H1 (cell line): Measurements from ENCODE around the gene CUX1. TPM values are rescaled to one million over a fixed set of nuclear protein-coding genes. Genes with fewer than 3 reads are reported as not detected.

Experiments
- CTCF ChIA-PET: fragments of 300-600 bp; sonication (Branson Sonifier 250); formaldehyde crosslinking; loops from one replicate; lab custom pipeline; 2021; ENCODE audit not compliant: partially characterized antibody; lab: Charles Lee
- POLR2A ChIA-PET: fragments of 300-600 bp; sonication (Branson Sonifier 250); formaldehyde crosslinking; loops from one replicate; lab custom pipeline; 2021; ENCODE audit warnings: inconsistent platforms; ENCODE audit not compliant: partially characterized antibody; lab: Charles Lee
- DNase-seq, 2 experiments: peaks; one replicate each; pipeline versions ENCODE4 v3.0.0 to v3.0.0-alpha.2; 2010 to 2022; ENCODE audit warnings: low spot score in 2 of 2, low read depth in 1 of 2, mixed read lengths in 1 of 2
- FAIRE-seq: peaks from 2 replicates; lab custom pipeline; 2011; peaks lifted over from hg19 to GRCh38; lab: Jason Lieb, UNC
- H2AFZ ChIP-seq: 2 replicates; pipeline ENCODE4 v1.8.1; 2012; ENCODE audit warnings: low read length, inconsistent platforms
- H2AK5ac ChIP-seq: 2 replicates; pipeline ENCODE4 v1.6.1; 2013; ENCODE audit warnings: low read depth, low read length
- H2BK120ac ChIP-seq: replicated peaks from 2 replicates; pipeline ENCODE3; 2013; ENCODE audit warnings: low read depth, low read length, inconsistent platforms
- H2BK12ac ChIP-seq: 2 replicates; pipeline ENCODE4 v1.6.1; 2013; ENCODE audit warnings: low read depth, low read length
- H2BK15ac ChIP-seq: 2 replicates; pipeline ENCODE4 v1.6.1; 2013; ENCODE audit warnings: low read length
- H2BK20ac ChIP-seq: 2 replicates; pipeline ENCODE4 v1.6.1; 2013; ENCODE audit warnings: low read length
- H2BK5ac ChIP-seq: 2 replicates; pipeline ENCODE4 v1.6.1; 2013; ENCODE audit warnings: low read depth, low read length
- H3K14ac ChIP-seq: 2 replicates; pipeline ENCODE4 v1.6.1; 2013; ENCODE audit warnings: inconsistent platforms; ENCODE audit not compliant: insufficient read length
- H3K18ac ChIP-seq: 2 replicates; pipeline ENCODE4 v1.6.1; 2013; ENCODE audit warnings: low read length; ENCODE audit errors: extremely low read depth
- H3K23ac ChIP-seq: 2 replicates; pipeline ENCODE4 v1.6.1; 2013; ENCODE audit warnings: inconsistent platforms; ENCODE audit not compliant: insufficient read length
- H3K23me2 ChIP-seq: 2 replicates; pipeline ENCODE4 v1.6.1; 2013; ENCODE audit warnings: low read depth, low read length
- H3K27ac ChIP-seq: 2 replicates; pipeline ENCODE4 v1.6.1; 2011; ENCODE audit warnings: low read depth, low read length, inconsistent platforms
- H3K27me3 ChIP-seq, 4 experiments: replicated peaks in 1 of 4; 1 replicate in 1 of 4; 2 replicates in 3 of 4; pipeline versions ENCODE4 v1.6.1 to v1.8.1; 2011 to 2013; ENCODE audit warnings: low read length in 3 of 4, mild to moderate bottlenecking in 3 of 4, inconsistent platforms in 2 of 4, mixed read lengths in 2 of 4, moderate library complexity in 1 of 4; ENCODE audit not compliant: control insufficient read depth in 3 of 4, insufficient read depth in 3 of 4; ENCODE audit errors: extremely low read depth in 1 of 4
- H3K36me3 ChIP-seq, 4 experiments: 2 replicates each; pipeline versions ENCODE4 v1.6.1 to v1.8.1; 2011 to 2013; ENCODE audit warnings: mild to moderate bottlenecking in 4 of 4, low read length in 3 of 4, moderate library complexity in 2 of 4, control low read depth in 1 of 4, inconsistent platforms in 1 of 4; ENCODE audit not compliant: insufficient read depth in 4 of 4, control insufficient read depth in 2 of 4
- H3K4ac ChIP-seq: replicated peaks from 2 replicates; pipeline ENCODE3; 2013; ENCODE audit warnings: low read length, low read depth, mixed read lengths, inconsistent platforms; ENCODE audit not compliant: insufficient read length
- H3K4me1 ChIP-seq, 4 experiments: replicated peaks in 1 of 4; 1 replicate in 1 of 4; 2 replicates in 3 of 4; pipeline versions ENCODE4 v1.6.1 to v1.8.1; 2011 to 2013; ENCODE audit warnings: low read length in 3 of 4, inconsistent platforms in 2 of 4, mixed read lengths in 1 of 4; ENCODE audit not compliant: insufficient read depth in 4 of 4, control insufficient read depth in 3 of 4
- H3K4me2 ChIP-seq, 2 experiments: 2 replicates each; pipeline versions ENCODE4 v1.6.1 to v1.8.1; 2011 to 2013; ENCODE audit warnings: low read depth in 2 of 2, low read length in 2 of 2, control low read depth in 1 of 2, inconsistent platforms in 1 of 2, mild to moderate bottlenecking in 1 of 2; ENCODE audit not compliant: insufficient read depth in 1 of 2
- H3K4me3 ChIP-seq, 4 experiments: fragments of 200-600, 300-600 bp in 1 of 4; sonication (generic), shearing (Covaris generic), sonication (Bioruptor Twin) in 1 of 4; 2 replicates each; pipeline versions ENCODE4 v1.5.1 to v1.8.1; 2011 to 2016; ENCODE audit warnings: low read length in 4 of 4, low read depth in 3 of 4, control low read depth in 2 of 4, inconsistent platforms in 2 of 4, mild to moderate bottlenecking in 2 of 4, mixed read lengths in 1 of 4, moderate library complexity in 1 of 4; ENCODE audit not compliant: insufficient read depth in 2 of 4; ENCODE audit errors: extremely low read depth in 1 of 4
- H3K56ac ChIP-seq: replicated peaks from 2 replicates; pipeline ENCODE3; 2013; ENCODE audit warnings: low read depth, mild to moderate bottlenecking, mixed read lengths, low read length, inconsistent platforms; ENCODE audit not compliant: insufficient read length
- H3K79me1 ChIP-seq: 2 replicates; pipeline ENCODE4 v1.6.1; 2013; ENCODE audit warnings: low read depth, low read length, control low read depth
- H3K79me2 ChIP-seq, 2 experiments: 2 replicates each; pipeline versions ENCODE4 v1.6.1 to v1.8.1; 2012 to 2013; ENCODE audit warnings: low read length in 2 of 2, mild to moderate bottlenecking in 2 of 2, inconsistent platforms in 1 of 2; ENCODE audit not compliant: insufficient read depth in 2 of 2, control insufficient read depth in 1 of 2
- H3K9ac ChIP-seq, 4 experiments: replicated peaks in 1 of 4; 1 replicate in 1 of 4; 2 replicates in 3 of 4; pipeline versions ENCODE4 v1.6.1 to v1.8.1; 2011 to 2013; ENCODE audit warnings: low read depth in 3 of 4, low read length in 3 of 4, control low read depth in 2 of 4, mild to moderate bottlenecking in 2 of 4, moderate library complexity in 2 of 4, inconsistent platforms in 1 of 4; ENCODE audit errors: extremely low read depth in 1 of 4
- H3K9me3 ChIP-seq, 2 experiments: 2 replicates each; pipeline versions ENCODE4 v1.6.1 to v1.8.1; 2012 to 2013; ENCODE audit warnings: mild to moderate bottlenecking in 2 of 2, moderate library complexity in 2 of 2, control low read depth in 1 of 2, inconsistent platforms in 1 of 2, low read depth in 1 of 2, low read length in 1 of 2, mixed read lengths in 1 of 2; ENCODE audit not compliant: insufficient read depth in 2 of 2
- H4K20me1 ChIP-seq, 2 experiments: replicated peaks in 1 of 2; 2 replicates each; pipeline versions ENCODE3 to v1.8.1; 2011 to 2013; ENCODE audit warnings: inconsistent platforms in 2 of 2, low read length in 2 of 2, mild to moderate bottlenecking in 1 of 2; ENCODE audit not compliant: insufficient read depth in 2 of 2, control insufficient read depth in 1 of 2
- H4K5ac ChIP-seq: 2 replicates; pipeline ENCODE4 v1.6.1; 2013; ENCODE audit warnings: low read length, low read depth, mixed read lengths, inconsistent platforms; ENCODE audit not compliant: insufficient read length
- H4K8ac ChIP-seq: 2 replicates; pipeline ENCODE4 v1.8.0; 2013; ENCODE audit warnings: mild to moderate bottlenecking, moderate library complexity, low read length, inconsistent platforms; ENCODE audit not compliant: insufficient read depth; ENCODE audit errors: extremely low read depth
- H4K91ac ChIP-seq: replicated peaks from 2 replicates; pipeline ENCODE3; 2013; ENCODE audit warnings: low read length, mixed read lengths, inconsistent platforms; ENCODE audit not compliant: insufficient read length
- EP300 ChIP-seq, 2 experiments: IDR thresholded peaks; 1 replicate in 1 of 2; 2 replicates in 1 of 2; pipeline ENCODE4 v1.6.1; 2011 to 2012; ENCODE audit warnings: low read depth in 2 of 2, low read length in 2 of 2, mild to moderate bottlenecking in 2 of 2, borderline replicate concordance in 1 of 2, inconsistent platforms in 1 of 2, moderate library complexity in 1 of 2
- GABPA ChIP-seq: IDR thresholded peaks from 2 replicates; pipeline ENCODE4 v1.6.1; 2011; ENCODE audit warnings: mild to moderate bottlenecking, low read length, moderate library complexity, borderline replicate concordance; ENCODE audit not compliant: insufficient read depth
- JUN ChIP-seq: IDR thresholded peaks from 2 replicates; pipeline ENCODE4 v1.6.1; 2011; ENCODE audit warnings: low read depth, mild to moderate bottlenecking, improper control_type of control experiment, low read length
- KDM1A ChIP-seq: fragments of 200-600, 300-600 bp; sonication (generic); IDR thresholded peaks from 2 replicates; pipeline ENCODE4 v1.7.1; 2016; ENCODE audit warnings: mild to moderate bottlenecking, low read length, borderline replicate concordance
- POLR2AphosphoS5 ChIP-seq: IDR thresholded peaks from 2 replicates; pipeline ENCODE4 v1.6.1; 2011; ENCODE audit warnings: low read depth, low read length
- RAD21 ChIP-seq, 2 experiments: IDR thresholded peaks in 1 of 2; conservative IDR thresholded peaks in 1 of 2; 2 replicates each; pipeline ENCODE4 v1.6.1; 2011; ENCODE audit warnings: low read depth in 2 of 2, low read length in 2 of 2, improper control_type of control experiment in 1 of 2, inconsistent platforms in 1 of 2, mild to moderate bottlenecking in 1 of 2, moderate library complexity in 1 of 2
- SIX5 ChIP-seq: IDR thresholded peaks from 2 replicates; pipeline ENCODE4 v1.6.1; 2011; ENCODE audit warnings: mild to moderate bottlenecking, low read depth, low read length
- TAF1 ChIP-seq: IDR thresholded peaks from 2 replicates; pipeline ENCODE4 v1.6.1; 2011; ENCODE audit warnings: mild to moderate bottlenecking, low read depth, low read length
- TCF12 ChIP-seq: IDR thresholded peaks from 2 replicates; pipeline ENCODE4 v1.6.1; 2011; ENCODE audit warnings: low read depth, mild to moderate bottlenecking, low read length
- YY1 ChIP-seq: IDR thresholded peaks from 2 replicates; pipeline ENCODE4 v1.6.1; 2011; ENCODE audit warnings: low read depth, mild to moderate bottlenecking, low read length
- WGBS, 2 experiments: shearing (Covaris generic) in 1 of 2; methylation state at CpG; one replicate each; pipeline versions ENCODE4 v1.1.6 to v1.1.7; 2013 to 2015; ENCODE audit warnings: low lambda C conversion rate in 2 of 2, mixed read lengths in 2 of 2, inconsistent platforms in 1 of 2, low coverage in 1 of 2, missing lambda C conversion rate in 1 of 2; ENCODE audit not compliant: insufficient replicate concordance in 2 of 2, insufficient coverage in 1 of 2, insufficient read length in 1 of 2; ENCODE audit errors: extremely low coverage in 1 of 2, missing lambda C conversion rate in 1 of 2; 5-methylcytosine and 5-hydroxymethylcytosine counted together
- polyA plus RNA-seq, 7 experiments: library from polyadenylated mRNA; depleted of rRNA in 3 of 7; stranded (reverse) in 5 of 7; unstranded in 2 of 7; fragments of >200 nt in 5 of 7; fragments of 200-250 nt in 2 of 7; gene quantifications; 1 replicate in 5 of 7; 2 replicates in 1 of 7; 4 replicates in 1 of 7; pipeline versions ENCODE4 v1.2.1 to v1.2.3, GENCODE V29; 2011 to 2013; ENCODE audit warnings: missing spikeins in 2 of 7, mixed read lengths in 2 of 7
- total RNA-seq: library from RNA; stranded (reverse); fragmentation: NEBNext Ultra II Directional; extraction: Animal tissue kit (Norgen Biotek cat#: 25700); gene quantifications from 2 replicates; pipeline ENCODE4 v1.2.1, GENCODE V29; 2021
- TF ChIP-seq, protein P1 (sequence below): IDR thresholded peaks from 2 replicates; pipeline ENCODE4 v1.6.1; 2012; ENCODE audit warnings: low read length, inconsistent platforms

Gene CUX1
- total and polyA plus RNA-seq, 2 of the 8 experiments (the other 6 are each of a cell fraction or from before 2014, with no cell fraction given), result 21.6 to 65.9 TPM

DNA sequence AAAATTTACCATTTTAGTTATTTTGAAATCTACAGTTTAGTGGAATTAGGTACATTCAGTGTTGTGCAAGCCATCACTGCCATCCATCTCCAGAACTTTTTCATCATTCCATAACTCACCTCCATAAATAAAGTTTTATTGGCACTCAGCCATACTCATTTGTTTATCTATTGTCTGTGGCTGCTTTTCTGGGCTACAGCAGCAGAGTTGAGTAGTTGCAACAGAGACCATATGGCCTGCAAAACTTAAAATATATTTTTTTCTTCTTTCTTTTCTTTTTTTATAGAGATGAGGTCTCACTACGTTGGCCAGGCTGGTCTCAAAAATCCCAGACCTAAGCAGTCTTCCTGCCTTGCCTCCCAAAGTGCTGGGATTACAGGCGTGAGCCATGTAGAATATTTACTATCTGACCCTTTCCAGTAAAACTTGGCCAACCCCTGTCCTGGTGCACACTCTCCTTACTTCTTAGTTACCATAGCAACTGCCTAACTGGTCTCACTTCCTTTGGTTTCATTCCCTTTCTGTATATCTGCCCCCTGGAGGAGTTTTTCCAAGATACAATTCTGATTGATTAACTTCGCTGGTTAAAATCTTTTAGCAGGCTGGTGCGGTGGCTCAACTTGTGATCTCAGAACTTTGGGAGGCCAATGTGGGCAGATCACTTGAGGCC is 133.2 kb downstream of the CUX1 start:
- CTCF ChIA-PET, result interaction anchor here (1.5 kb wide), 1 partner anchor 102 kb away, joined by 4 read pairs; no protein-coding TSS in a partner anchor
- H3K79me2 ChIP-seq, result peaks cover 0 to 79% of the 10 kb centered on the region in 2 experiments; a peak in 3 of 4 replicates
- TF ChIP-seq EP300 (IDR thresholded peaks at IDR 0.05; ENCODE audit: borderline replicate concordance in 1 of 2, low read depth in 2 of 2, low read length in 2 of 2) (no peak), POLR2AphosphoS5 (no peak), GABPA (no peak), YY1 (no peak), TCF12 (no peak), RAD21 (IDR thresholded peaks at IDR 0.05 in 1 of 2, conservative IDR thresholded peaks at IDR 0.05 in 1 of 2; ENCODE audit: low read depth in 2 of 2, low read length in 2 of 2) (peak; percentile 8 to 42; a peak in 3 of 4 replicates), TAF1 (no peak), KDM1A (no peak), SIX5 (no peak), JUN (no peak)
- TF ChIP-seq, protein P1, sequence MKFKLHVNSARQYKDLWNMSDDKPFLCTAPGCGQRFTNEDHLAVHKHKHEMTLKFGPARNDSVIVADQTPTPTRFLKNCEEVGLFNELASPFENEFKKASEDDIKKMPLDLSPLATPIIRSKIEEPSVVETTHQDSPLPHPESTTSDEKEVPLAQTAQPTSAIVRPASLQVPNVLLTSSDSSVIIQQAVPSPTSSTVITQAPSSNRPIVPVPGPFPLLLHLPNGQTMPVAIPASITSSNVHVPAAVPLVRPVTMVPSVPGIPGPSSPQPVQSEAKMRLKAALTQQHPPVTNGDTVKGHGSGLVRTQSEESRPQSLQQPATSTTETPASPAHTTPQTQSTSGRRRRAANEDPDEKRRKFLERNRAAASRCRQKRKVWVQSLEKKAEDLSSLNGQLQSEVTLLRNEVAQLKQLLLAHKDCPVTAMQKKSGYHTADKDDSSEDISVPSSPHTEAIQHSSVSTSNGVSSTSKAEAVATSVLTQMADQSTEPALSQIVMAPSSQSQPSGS, result no peak

More for the DNA sequence above, 133.2 kb downstream of the CUX1 start:
- Histone ChIP-seq H2AFZ (no peak overlapping the region), H3K27me3 (no peaks in the 10 kb centered on the region), H4K5ac (no peak overlapping the region), H3K36me3 (no peaks in the 10 kb centered on the region), H3K4me2 (no peak overlapping the region), H2BK15ac (no peak overlapping the region), H3K4me1 (peaks cover 0 to 12% (median 4%) of the 10 kb centered on the region in 4 experiments; a peak in 5 of 7 replicates), H2BK12ac (no peak overlapping the region), H4K91ac (no peak overlapping the region), H2AK5ac (no peak overlapping the region), H3K9me3 (no peaks in the 10 kb centered on the region), H3K4ac (no peak overlapping the region), H3K9ac (no peak overlapping the region), H3K27ac (no peak overlapping the region), H2BK120ac (no peak overlapping the region), H4K20me1 (peaks cover 0 to 7% of the 10 kb centered on the region in 2 experiments), H3K79me1 (peaks cover 6% of the 10 kb centered on the region), H3K14ac (no peak overlapping the region), H3K23me2 (no peaks in the 10 kb centered on the region), H4K8ac (no peak overlapping the region), H3K18ac (no peak overlapping the region), H2BK5ac (no peak overlapping the region), H3K23ac (no peak overlapping the region), H3K56ac (no peak overlapping the region), H3K4me3 (no peak overlapping the region), H2BK20ac (no peak overlapping the region)
- FAIRE-seq, result no peak
- 84% methylated on average over 4 of the region's 4 CpGs; no CpG with 5 or more reads in 1 of the 2 experiments for WGBS, 2 experiments
- POLR2A ChIA-PET, result interaction anchor here (0.7 kb wide), 1 partner anchor 334 kb away, joined by 3 read pairs; no protein-coding TSS in a partner anchor
- DNase-seq, result no peak
